Smooth muscle cell (in vitro differentiated cells): Measurements from ENCODE around the gene GPC1. TPM values are rescaled to one million over a fixed set of nuclear protein-coding genes. Genes with fewer than 3 reads are reported as not detected.

Experiments used
- DNase-seq: peaks from one replicate; lab custom pipeline; 2025; ENCODE audit not compliant: unreplicated experiment; lab: John Stamatoyannopoulos, UW
- H2AFZ ChIP-seq: fragments of 200-600 bp; sonication (generic); 2 replicates; pipeline ENCODE4 v1.6.0; 2016; ENCODE audit warnings: antibody characterized with exemption, low read depth, mild to moderate bottlenecking
- H3F3A ChIP-seq: fragments of 200-600 bp; sonication (generic); 2 replicates; pipeline ENCODE4 v1.6.0; 2017; ENCODE audit warnings: antibody characterized with exemption, low read depth
- H3K27ac ChIP-seq: fragments of 200-600 bp; sonication (generic); 2 replicates; pipeline ENCODE4 v1.5.1; 2016; ENCODE audit warnings: low read depth, mild to moderate bottlenecking
- H3K27me3 ChIP-seq: fragments of 200-600 bp; sonication (generic); 2 replicates; pipeline ENCODE4 v1.6.1; 2016; ENCODE audit warnings: low read depth, mild to moderate bottlenecking
- H3K36me3 ChIP-seq: fragments of 200-600 bp; sonication (generic); 2 replicates; pipeline ENCODE4 v1.5.1; 2016; ENCODE audit warnings: low read depth
- H3K4me1 ChIP-seq: fragments of 200-600 bp; sonication (generic); 2 replicates; pipeline ENCODE4 v1.5.1; 2016; ENCODE audit warnings: low read depth
- H3K4me2 ChIP-seq: fragments of 200-600 bp; sonication (generic); 2 replicates; pipeline ENCODE4 v1.6.0; 2016; ENCODE audit warnings: mild to moderate bottlenecking
- H3K4me3 ChIP-seq: fragments of 200-600 bp; sonication (generic); 2 replicates; pipeline ENCODE4 v1.5.1; 2016; ENCODE audit warnings: mild to moderate bottlenecking
- H3K79me2 ChIP-seq: fragments of 200-600 bp; sonication (generic); 2 replicates; pipeline ENCODE4 v1.6.0; 2016; ENCODE audit warnings: low read depth, mild to moderate bottlenecking
- H3K9ac ChIP-seq: fragments of 200-600 bp; sonication (generic); 2 replicates; pipeline ENCODE4 v1.6.0; 2016; ENCODE audit warnings: low read depth
- H3K9me3 ChIP-seq: fragments of 200-600 bp; sonication (generic); replicated peaks from 2 replicates; pipeline ENCODE4 v1.5.1; 2016; ENCODE audit warnings: low read depth
- H4K20me1 ChIP-seq: fragments of 200-600 bp; sonication (generic); 2 replicates; pipeline ENCODE4 v1.6.0; 2016; ENCODE audit warnings: low read depth
- WGBS: methylation state at CpG from one replicate; pipeline ENCODE4 v1.1.7; 2016; ENCODE audit warnings: low lambda C conversion rate; 5-methylcytosine and 5-hydroxymethylcytosine counted together
- polyA plus RNA-seq: library from polyadenylated mRNA; unstranded; fragments of >200 nt; fragmentation: Nextera tagmentation; extraction: Ambion mirVana; gene quantifications from 2 replicates; pipeline ENCODE4 v1.2.1, GENCODE V29; 2016
- total RNA-seq: library from RNA; depleted of rRNA; stranded (reverse); fragments of >200 nt; gene quantifications from 2 replicates; pipeline ENCODE4 v1.2.3, GENCODE V29; 2014
- TF ChIP-seq, protein P1 (sequence below): fragments of 200-600 bp; sonication (generic); IDR thresholded peaks from 2 replicates; pipeline ENCODE4 v1.5.1; 2017; ENCODE audit warnings: borderline replicate concordance, mild to moderate bottlenecking, antibody characterized with exemption; ENCODE audit not compliant: insufficient read depth, poor library complexity, severe bottlenecking

GPC1 gene
- total and polyA plus RNA-seq, 2 experiments from 2014 or later = 88.9 to 221 TPM

DNA sequence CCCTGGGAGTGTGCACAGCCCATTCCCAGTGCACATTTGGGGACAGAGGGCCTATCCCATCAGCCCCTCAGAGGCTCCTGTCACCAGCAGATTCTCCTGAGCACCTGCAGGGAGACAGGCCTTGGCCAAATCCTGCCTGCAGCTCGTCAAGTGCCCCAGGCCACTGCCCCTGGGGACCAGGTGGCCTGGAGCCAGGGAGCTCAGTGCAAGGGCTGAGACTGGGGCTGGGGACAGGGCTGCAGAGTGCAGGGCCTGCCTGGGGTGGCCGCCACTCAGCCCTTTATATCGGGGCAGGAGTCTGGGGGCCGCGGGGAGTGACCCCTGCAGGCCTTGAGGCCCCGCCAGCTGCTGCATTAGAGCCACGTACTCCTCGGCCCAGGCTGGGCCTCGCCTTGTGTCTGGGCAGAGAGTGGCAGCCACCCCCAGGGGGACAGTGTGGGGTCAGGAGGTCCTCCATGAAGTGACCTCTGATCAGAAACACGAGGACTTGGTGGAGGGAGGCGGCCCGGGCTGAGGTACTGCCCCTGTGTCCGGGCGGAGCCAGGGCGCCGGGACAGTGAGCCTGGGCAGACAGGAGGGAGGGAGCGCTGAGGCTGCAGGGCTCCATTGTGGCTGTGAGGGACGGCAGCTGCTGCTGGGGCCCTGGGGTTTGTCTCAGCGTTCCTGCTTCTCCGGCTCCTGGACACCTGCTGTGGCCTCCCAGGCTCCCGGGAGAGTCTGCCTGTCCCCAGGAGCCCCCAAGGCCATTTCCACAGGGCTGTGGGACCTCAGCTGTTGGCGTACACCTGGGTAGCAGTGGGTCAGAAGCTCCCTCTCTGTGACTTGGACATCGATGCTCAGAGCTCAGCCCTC lies 24.2 kb downstream of the GPC1 start:
- Histone ChIP-seq H3K4me2 (no peak overlapping the region), H3K4me3 (no peak overlapping the region), H3K79me2 (peaks cover 4% of the 10 kb centered on the region), H2AFZ (no peak overlapping the region), H3K36me3 (no peaks in the 10 kb centered on the region), H3F3A (no peaks in the 10 kb centered on the region), H3K4me1 (peaks cover 32% of the 10 kb centered on the region), H3K9me3 (no peaks in the 10 kb centered on the region), H3K9ac (no peak overlapping the region), H3K27me3 (peaks cover 13% of the 10 kb centered on the region), H4K20me1 (peaks cover 85% of the 10 kb centered on the region), H3K27ac (no peak overlapping the region)
- 86% methylated on average over 23 of the region's 23 CpGs for WGBS
- no peak for DNase-seq
- TF ChIP-seq, protein P1, sequence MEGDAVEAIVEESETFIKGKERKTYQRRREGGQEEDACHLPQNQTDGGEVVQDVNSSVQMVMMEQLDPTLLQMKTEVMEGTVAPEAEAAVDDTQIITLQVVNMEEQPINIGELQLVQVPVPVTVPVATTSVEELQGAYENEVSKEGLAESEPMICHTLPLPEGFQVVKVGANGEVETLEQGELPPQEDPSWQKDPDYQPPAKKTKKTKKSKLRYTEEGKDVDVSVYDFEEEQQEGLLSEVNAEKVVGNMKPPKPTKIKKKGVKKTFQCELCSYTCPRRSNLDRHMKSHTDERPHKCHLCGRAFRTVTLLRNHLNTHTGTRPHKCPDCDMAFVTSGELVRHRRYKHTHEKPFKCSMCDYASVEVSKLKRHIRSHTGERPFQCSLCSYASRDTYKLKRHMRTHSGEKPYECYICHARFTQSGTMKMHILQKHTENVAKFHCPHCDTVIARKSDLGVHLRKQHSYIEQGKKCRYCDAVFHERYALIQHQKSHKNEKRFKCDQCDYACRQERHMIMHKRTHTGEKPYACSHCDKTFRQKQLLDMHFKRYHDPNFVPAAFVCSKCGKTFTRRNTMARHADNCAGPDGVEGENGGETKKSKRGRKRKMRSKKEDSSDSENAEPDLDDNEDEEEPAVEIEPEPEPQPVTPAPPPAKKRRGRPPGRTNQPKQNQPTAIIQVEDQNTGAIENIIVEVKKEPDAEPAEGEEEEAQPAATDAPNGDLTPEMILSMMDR = no peak

DNA sequence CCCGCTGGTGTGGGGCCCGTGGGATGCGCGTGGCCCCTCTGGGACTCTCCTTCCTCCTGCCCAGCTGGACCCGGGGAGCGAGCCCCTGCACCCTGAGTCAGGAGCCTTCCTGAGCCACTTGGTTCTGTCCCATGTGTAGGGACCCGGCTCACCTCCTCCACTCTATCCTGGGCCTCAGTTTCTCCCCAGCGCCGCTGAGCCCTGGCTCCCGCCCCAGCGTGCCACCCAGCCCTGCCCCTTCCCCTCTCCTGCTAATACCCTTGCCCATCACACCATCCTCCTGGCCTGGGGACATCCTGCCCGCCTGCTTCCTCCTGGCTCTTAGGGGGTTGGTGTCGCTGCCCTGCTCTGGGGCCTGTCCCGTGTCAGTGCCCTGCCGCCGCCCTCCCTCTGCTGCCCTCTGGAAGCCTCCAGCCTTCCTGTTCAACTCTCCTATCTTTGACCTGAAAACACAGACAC lies 24.8 kb downstream of the GPC1 start:
- Histone ChIP-seq H3K4me3 (no peak overlapping the region), H3K9ac (no peak overlapping the region), H3K4me2 (no peak overlapping the region), H3K27ac (no peak overlapping the region), H2AFZ (no peak overlapping the region), H3K4me1 (peaks cover 27% of the 10 kb centered on the region), H4K20me1 (peaks cover 79% of the 10 kb centered on the region), H3K36me3 (no peaks in the 10 kb centered on the region), H3K27me3 (peaks cover 7% of the 10 kb centered on the region), H3K9me3 (no peaks in the 10 kb centered on the region), H3F3A (no peaks in the 10 kb centered on the region), H3K79me2 (no peaks in the 10 kb centered on the region)
- TF ChIP-seq, protein P1 = no peak
- DNase-seq = no peak
- WGBS = 94% methylated on average over 15 of the region's 16 CpGs

DNA sequence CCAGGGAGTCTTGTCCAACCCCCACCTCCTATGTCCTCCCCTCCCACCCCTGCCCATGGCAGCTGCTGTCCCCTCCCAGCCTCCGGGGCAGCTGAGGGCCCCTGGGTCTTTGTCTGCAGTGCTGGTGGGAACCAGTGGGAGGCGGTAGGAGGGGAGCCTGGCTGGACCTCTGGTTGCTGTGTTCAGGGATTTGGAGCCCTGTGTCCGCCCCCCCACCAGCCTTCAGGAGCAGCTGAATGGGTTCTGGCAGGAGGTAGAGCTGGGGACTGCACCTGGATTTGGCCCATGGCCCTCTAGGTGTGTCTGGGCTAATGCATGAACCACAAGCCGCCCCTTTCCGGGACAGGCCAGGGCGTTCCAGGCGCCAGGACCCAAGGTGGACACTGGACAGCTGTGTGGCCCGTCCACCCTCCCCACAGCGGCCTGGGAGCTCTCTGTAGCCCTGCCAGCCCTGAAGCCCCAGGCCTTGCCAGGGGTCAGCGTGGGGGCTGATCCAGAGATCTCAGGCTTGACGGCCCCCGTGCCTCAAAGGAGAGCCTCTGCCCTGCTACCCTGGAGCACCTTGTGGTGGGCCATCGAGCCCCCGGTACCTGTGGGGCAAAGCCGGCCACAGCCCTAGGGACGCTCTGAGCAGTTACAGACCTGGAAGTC lies 25.4 kb downstream of the GPC1 start:
- no peaks in the 10 kb centered on the region for H3F3A ChIP-seq
- TF ChIP-seq, protein P1 = peak; percentile 13
- H3K9me3 ChIP-seq = no peaks in the 10 kb centered on the region
- no peak overlapping the region for H3K9ac ChIP-seq
- H3K27me3 ChIP-seq = peaks cover under 1% of the 10 kb centered on the region
- H3K4me1 ChIP-seq = peaks cover 21% of the 10 kb centered on the region
- WGBS = 94% methylated on average over 16 of the region's 16 CpGs
- H3K79me2 ChIP-seq = no peaks in the 10 kb centered on the region
- H3K4me2 ChIP-seq = no peak overlapping the region
- H2AFZ ChIP-seq = no peak overlapping the region
- DNase-seq = no peak
- H4K20me1 ChIP-seq = peaks cover 72% of the 10 kb centered on the region
- H3K36me3 ChIP-seq = no peaks in the 10 kb centered on the region
- no peak overlapping the region for H3K27ac ChIP-seq
- H3K4me3 ChIP-seq = no peak overlapping the region
